Endothelial cell of umbilical vein (primary cell): Measurements from ENCODE around the gene AGFG1. TPM values are rescaled to one million over a fixed set of nuclear protein-coding genes. Genes with fewer than 3 reads are reported as not detected.

ENCODE experiments used
- BruUV-seq: library from RNA; stranded (reverse); fragments of 400-500 nt; replicated peaks from 2 replicates; lab custom pipeline; 2021; lab: Mats Ljungman, UMichigan
- CTCF ChIA-PET: fragments of 300-600, 350-600 bp; sonication (Branson Sonifier 250); formaldehyde crosslinking; loops from one replicate; lab custom pipeline; 2021; ENCODE audit warnings: antibody characterized with exemption, inconsistent platforms; lab: Charles Lee
- POLR2A ChIA-PET: fragments of 300-600, 350-600 bp; sonication (Branson Sonifier 250); formaldehyde crosslinking; loops from one replicate; lab custom pipeline; 2021; ENCODE audit warnings: antibody characterized with exemption, inconsistent platforms; lab: Charles Lee
- DNase-seq: peaks from one replicate; pipeline ENCODE4 v3.0.0-alpha.2; 2011; ENCODE audit warnings: low read depth, low spot score
- FAIRE-seq: peaks from 2 replicates; lab custom pipeline; 2011; peaks lifted over from hg19 to GRCh38; lab: Jason Lieb, UNC
- H2AFZ ChIP-seq: 2 replicates; pipeline ENCODE4 v1.6.0; 2012; ENCODE audit warnings: low read depth, low read length, control low read depth, inconsistent platforms
- H3K27ac ChIP-seq: 2 replicates; pipeline ENCODE4 v1.5.1; 2011; ENCODE audit warnings: low read depth, mild to moderate bottlenecking, control low read depth, low read length, moderate library complexity; ENCODE audit not compliant: insufficient read depth
- H3K27me3 ChIP-seq, 2 experiments: 2 replicates each; pipeline versions ENCODE4 v1.6.0 to v1.6.1; 2011; ENCODE audit warnings: low read length in 2 of 2, mixed read lengths in 1 of 2; ENCODE audit not compliant: control insufficient read depth in 2 of 2, insufficient read depth in 2 of 2
- H3K36me3 ChIP-seq, 2 experiments: 2 replicates in 1 of 2; 3 replicates in 1 of 2; pipeline ENCODE4 v1.5.1; 2011; ENCODE audit warnings: low read length in 2 of 2, mild to moderate bottlenecking in 1 of 2, moderate library complexity in 1 of 2; ENCODE audit not compliant: control insufficient read depth in 2 of 2, insufficient read depth in 2 of 2; ENCODE audit errors: extremely low read depth in 1 of 2
- H3K4me1 ChIP-seq: 3 replicates; pipeline ENCODE4 v1.5.1; 2011; ENCODE audit warnings: mild to moderate bottlenecking, low read length; ENCODE audit not compliant: control insufficient read depth, insufficient read depth; ENCODE audit errors: extremely low read depth
- H3K4me2 ChIP-seq: 2 replicates; pipeline ENCODE4 v1.6.1; 2011; ENCODE audit warnings: low read length, control low read depth, mixed read lengths; ENCODE audit not compliant: insufficient read depth
- H3K4me3 ChIP-seq, 3 experiments: fragments of 200-600 bp in 1 of 3; sonication (generic), shearing (Covaris generic) in 1 of 3; replicated peaks in 1 of 3; 2 replicates each; pipeline ENCODE4 v1.5.1; 2011 to 2016; ENCODE audit warnings: control low read depth in 3 of 3, low read length in 3 of 3, mild to moderate bottlenecking in 2 of 3, inconsistent platforms in 1 of 3, low read depth in 1 of 3, moderate library complexity in 1 of 3; ENCODE audit not compliant: insufficient read depth in 1 of 3
- H3K79me2 ChIP-seq: 2 replicates; pipeline ENCODE4 v1.6.0; 2012; ENCODE audit warnings: low read length, inconsistent platforms; ENCODE audit not compliant: control insufficient read depth, insufficient read depth
- H3K9ac ChIP-seq: replicated peaks from 2 replicates; pipeline ENCODE3; 2011; ENCODE audit warnings: low read length, control low read depth; ENCODE audit not compliant: insufficient read depth; ENCODE audit errors: extremely low read depth
- H3K9me1 ChIP-seq: replicated peaks from 3 replicates; pipeline ENCODE4 v1.6.0; 2011; ENCODE audit warnings: mild to moderate bottlenecking, low read length; ENCODE audit not compliant: control insufficient read depth, insufficient read depth; ENCODE audit errors: extremely low read depth
- H3K9me3 ChIP-seq: replicated peaks from 2 replicates; pipeline ENCODE4 v1.5.1; 2012; ENCODE audit warnings: low read length, inconsistent platforms; ENCODE audit not compliant: control insufficient read depth, insufficient read depth
- H4K20me1 ChIP-seq: replicated peaks from 2 replicates; pipeline ENCODE3; 2011; ENCODE audit warnings: mild to moderate bottlenecking, low read length; ENCODE audit not compliant: control insufficient read depth, insufficient read depth; ENCODE audit errors: extremely low read depth
- CTCF ChIP-seq, 2 donors: IDR thresholded peaks; 1 replicate in 1 of 2; 2 replicates in 1 of 2; pipeline ENCODE4 v1.5.1; 2011; ENCODE audit warnings: low read length in 2 of 2, mild to moderate bottlenecking in 2 of 2, moderate library complexity in 2 of 2, control low read depth in 1 of 2, inconsistent platforms in 1 of 2, low read depth in 1 of 2; ENCODE audit not compliant: insufficient read depth in 1 of 2; ENCODE audit errors: extremely low read depth in 1 of 2
- FOS ChIP-seq: IDR thresholded peaks from 2 replicates; pipeline ENCODE4 v1.6.1; 2011; ENCODE audit warnings: mild to moderate bottlenecking, low read length, moderate library complexity, borderline replicate concordance; ENCODE audit not compliant: insufficient read depth
- GATA2 ChIP-seq: IDR thresholded peaks from 2 replicates; pipeline ENCODE4 v1.7.0; 2011; ENCODE audit warnings: low read depth, mild to moderate bottlenecking, moderate library complexity, mixed read lengths, low read length; ENCODE audit not compliant: insufficient read length, insufficient read depth
- JUN ChIP-seq: IDR thresholded peaks from 2 replicates; pipeline ENCODE4 v1.6.1; 2011; ENCODE audit warnings: borderline replicate concordance, low read depth; ENCODE audit not compliant: insufficient read length, insufficient read depth
- MAX ChIP-seq: IDR thresholded peaks from 2 replicates; pipeline ENCODE4 v1.6.1; 2011; ENCODE audit not compliant: insufficient read depth, insufficient read length
- POLR2A ChIP-seq: IDR thresholded peaks from 2 replicates; pipeline ENCODE4 v1.6.1; 2012; ENCODE audit warnings: low read depth, mild to moderate bottlenecking, control low read depth, low read length
- dilution Hi-C: fragments of 300-500 bp; cut with MboI; formaldehyde crosslinking; loops from one replicate; pipeline ENCODE4 v1.15.0; 2019; ENCODE audit warnings: low sequenced_read_pairs; ENCODE audit not compliant: extremely low pct_ligation_motif_present
- intact Hi-C: fragments of 100-400 bp; cut with micrococcal nuclease; formaldehyde crosslinking; loops from one replicate; pipeline ENCODE4 v1.10.0; 2022
- polyA plus RNA-seq, 4 experiments: library from polyadenylated mRNA; depleted of rRNA in 3 of 4; stranded (reverse) in 3 of 4; unstranded in 1 of 4; fragments of >200 nt; gene quantifications; 2 replicates each; pipeline versions ENCODE4 v1.2.1 to v1.2.3, GENCODE V29; 2011 to 2012; ENCODE audit warnings: missing spikeins in 1 of 4
- total RNA-seq: library from RNA; stranded (reverse); gene quantifications from 2 replicates; pipeline ENCODE4 v1.2.3, GENCODE V29; 2021

Gene AGFG1
- total and polyA plus RNA-seq, 2 donors (not counting 3 experiments of a cell fraction or from before 2014, with no cell fraction given), result 87.9 to 106 TPM

GRCh38 chr2:227488045-227488444, 16.1 kb downstream of the AGFG1 start:
- ChIA-PET CTCF (no interaction called here), POLR2A (interaction anchor here (0.6 kb wide), 1 partner anchor 30 kb away, joined by 4 read pairs; no protein-coding TSS in a partner anchor)
- Histone ChIP-seq H4K20me1 (peaks cover 9% of the 10 kb centered on the region), H3K27me3 (no peaks in the 10 kb centered on the region), H3K4me3 (no peak overlapping the region), H3K4me1 (peaks cover 5% of the 10 kb centered on the region), H3K9me1 (no peaks in the 10 kb centered on the region), H3K4me2 (no peak overlapping the region), H3K9me3 (no peaks in the 10 kb centered on the region), H3K36me3 (peaks cover 0 to 2% of the 10 kb centered on the region in 2 experiments), H3K9ac (no peak overlapping the region), H3K27ac (no peak overlapping the region), H3K79me2 (peaks cover 93% of the 10 kb centered on the region), H2AFZ (no peak overlapping the region)
- dilution Hi-C loops (no loop called here), intact Hi-C loops (no loop called here)
- FAIRE-seq (no peak), DNase-seq (no peak)
- TF ChIP-seq CTCF (IDR thresholded peaks at IDR 0.05; ENCODE audit: extremely low read depth in 1 of 2, insufficient read depth in 1 of 2, low read depth in 1 of 2, low read length in 2 of 2) (no peak), MAX (no peak), JUN (no peak), POLR2A (no peak), GATA2 (no peak), FOS (no peak)
- BruUV-seq, result no TSS peak
